ENCODE measurements around the gene OTOS.

DNA sequence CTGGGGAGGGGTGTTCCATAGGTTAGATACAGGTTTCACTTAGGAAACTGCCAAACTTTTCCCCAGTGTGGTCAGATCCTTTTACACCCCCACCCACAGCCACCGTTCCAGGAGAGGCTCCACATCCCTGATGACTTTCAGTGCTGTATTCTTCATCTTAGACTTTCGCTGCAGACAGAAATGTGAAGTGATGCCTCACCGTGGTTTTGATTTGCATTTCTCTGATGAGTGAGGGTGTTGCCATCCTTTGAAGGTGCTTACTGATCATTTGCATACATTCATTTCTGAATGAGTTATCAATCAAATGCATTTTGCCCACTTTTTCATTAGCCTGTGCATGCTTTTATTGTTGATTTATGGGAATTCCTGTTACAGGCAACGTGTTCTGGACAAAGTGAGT is 19.3 kb downstream of the OTOS start:
- TF ChIP-seq CTCF (IDR thresholded peaks at IDR 0.05), result no peak
- TF ChIP-seq POLR2A (IDR thresholded peaks at IDR 0.05), result no peak
